Omental fat pad (tissue), 4 donors: ENCODE results near the gene F2RL2. TPM values are rescaled to one million over a fixed set of nuclear protein-coding genes. Genes with fewer than 3 reads are reported as not detected.

Experiments
- ATAC-seq: fragments of 150-250 bp; one replicate; pipeline ENCODE4 v1.9.1; 2016; ENCODE audit warnings: mild to moderate bottlenecking, moderate library complexity; ENCODE audit not compliant: low FRiP score
- DNase-seq: peaks from one replicate; pipeline ENCODE4 v3.0.0-alpha.2; 2019; ENCODE audit warnings: low spot score
- total RNA-seq, 4 donors: library from RNA; depleted of rRNA; stranded (reverse); fragments of >200 nt; gene quantifications; one replicate each; pipeline ENCODE4 v1.1.0, GENCODE V29; 2016
- TF ChIP-seq, protein P1 (sequence below), 3 donors: fragments of 450-650 bp; IDR thresholded peaks; one replicate each; pipeline ENCODE4 v1.5.1; 2016 to 2017; ENCODE audit warnings: antibody characterized with exemption in 3 of 3, mild to moderate bottlenecking in 3 of 3, moderate library complexity in 2 of 3

The F2RL2 gene
- total RNA-seq, 4 donors from 2014 or later: 0.28 to 0.63 TPM; not detected in 2

DNA sequence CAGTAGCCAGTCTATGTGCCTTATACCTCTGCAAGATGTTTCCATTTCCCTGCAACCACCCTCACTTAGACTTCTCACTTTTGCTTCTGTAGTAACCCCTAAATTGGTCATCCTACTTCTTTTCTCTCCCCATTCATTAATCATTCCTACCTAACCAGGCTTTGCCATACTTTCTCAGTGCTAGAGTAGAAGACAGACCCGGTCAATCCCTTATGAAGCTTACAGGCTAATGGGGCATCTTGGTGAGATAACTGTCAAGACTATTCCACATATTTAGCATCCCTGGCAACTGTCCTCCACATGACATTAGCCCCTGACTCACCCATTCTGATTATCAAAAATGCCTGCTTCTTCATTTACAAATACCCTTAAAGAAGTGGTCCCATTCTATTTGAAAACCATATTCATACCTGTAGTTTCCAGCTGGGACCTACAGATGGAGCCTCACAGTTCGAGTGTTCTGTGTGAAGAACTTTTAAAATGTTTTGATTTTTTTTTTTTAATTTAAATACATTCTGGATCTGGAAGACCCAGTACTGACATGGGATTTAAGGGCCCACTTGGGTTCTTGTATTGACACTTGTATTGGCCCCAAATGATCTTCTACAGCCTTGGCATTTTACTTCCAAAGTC, 21.0 kb downstream of the F2RL2 start:
- TF ChIP-seq, protein P1, sequence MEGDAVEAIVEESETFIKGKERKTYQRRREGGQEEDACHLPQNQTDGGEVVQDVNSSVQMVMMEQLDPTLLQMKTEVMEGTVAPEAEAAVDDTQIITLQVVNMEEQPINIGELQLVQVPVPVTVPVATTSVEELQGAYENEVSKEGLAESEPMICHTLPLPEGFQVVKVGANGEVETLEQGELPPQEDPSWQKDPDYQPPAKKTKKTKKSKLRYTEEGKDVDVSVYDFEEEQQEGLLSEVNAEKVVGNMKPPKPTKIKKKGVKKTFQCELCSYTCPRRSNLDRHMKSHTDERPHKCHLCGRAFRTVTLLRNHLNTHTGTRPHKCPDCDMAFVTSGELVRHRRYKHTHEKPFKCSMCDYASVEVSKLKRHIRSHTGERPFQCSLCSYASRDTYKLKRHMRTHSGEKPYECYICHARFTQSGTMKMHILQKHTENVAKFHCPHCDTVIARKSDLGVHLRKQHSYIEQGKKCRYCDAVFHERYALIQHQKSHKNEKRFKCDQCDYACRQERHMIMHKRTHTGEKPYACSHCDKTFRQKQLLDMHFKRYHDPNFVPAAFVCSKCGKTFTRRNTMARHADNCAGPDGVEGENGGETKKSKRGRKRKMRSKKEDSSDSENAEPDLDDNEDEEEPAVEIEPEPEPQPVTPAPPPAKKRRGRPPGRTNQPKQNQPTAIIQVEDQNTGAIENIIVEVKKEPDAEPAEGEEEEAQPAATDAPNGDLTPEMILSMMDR (IDR thresholded peaks at IDR 0.05): no peak
- DNase-seq (no peak), ATAC-seq (no peak)

DNA sequence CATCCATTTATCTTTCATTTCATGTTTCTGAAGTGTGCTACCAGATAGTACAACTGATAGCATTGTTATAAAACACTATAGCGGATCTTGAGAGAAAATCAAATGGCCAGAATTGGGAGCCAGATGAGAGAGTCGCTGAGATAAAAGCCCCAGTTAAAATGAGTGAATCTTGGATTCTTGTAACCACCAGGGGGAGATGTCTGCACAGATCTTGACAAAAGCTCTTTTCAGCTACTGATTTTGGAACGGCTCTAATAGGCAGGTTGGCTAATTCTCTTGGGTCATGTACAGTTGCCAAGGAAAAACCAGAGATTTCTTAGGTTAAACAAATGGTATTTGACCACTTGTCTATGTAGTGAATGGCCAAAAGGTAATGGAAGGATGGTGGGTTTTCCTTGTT, 21.7 kb downstream of the F2RL2 start:
- ATAC-seq (peak; percentile 71), DNase-seq (no peak)
- TF ChIP-seq, protein P1 (IDR thresholded peaks at IDR 0.05): peak in 1 of 3 donors; percentile 55

DNA sequence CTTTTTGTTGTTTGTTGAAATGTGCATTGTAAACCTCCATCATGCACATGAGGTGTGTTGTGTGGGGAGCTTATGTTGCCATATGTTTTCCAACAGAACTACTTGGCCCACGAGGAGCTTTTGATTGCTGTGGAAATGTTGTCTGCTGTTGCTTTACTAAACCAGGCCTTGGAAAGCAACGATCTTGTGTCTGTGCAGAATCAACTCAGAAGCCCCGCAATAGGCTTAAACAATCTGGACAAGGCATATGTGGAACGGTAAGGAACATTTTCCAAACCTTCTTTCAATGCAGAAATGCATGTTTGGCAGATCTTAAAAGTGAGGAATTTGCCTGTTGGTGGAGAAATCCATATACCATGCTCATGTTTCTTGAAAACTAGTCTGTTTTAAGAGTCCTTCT, 22.5 kb downstream of the F2RL2 start:
- TF ChIP-seq, protein P1 (IDR thresholded peaks at IDR 0.05): no peak
- DNase-seq: no peak

DNA sequence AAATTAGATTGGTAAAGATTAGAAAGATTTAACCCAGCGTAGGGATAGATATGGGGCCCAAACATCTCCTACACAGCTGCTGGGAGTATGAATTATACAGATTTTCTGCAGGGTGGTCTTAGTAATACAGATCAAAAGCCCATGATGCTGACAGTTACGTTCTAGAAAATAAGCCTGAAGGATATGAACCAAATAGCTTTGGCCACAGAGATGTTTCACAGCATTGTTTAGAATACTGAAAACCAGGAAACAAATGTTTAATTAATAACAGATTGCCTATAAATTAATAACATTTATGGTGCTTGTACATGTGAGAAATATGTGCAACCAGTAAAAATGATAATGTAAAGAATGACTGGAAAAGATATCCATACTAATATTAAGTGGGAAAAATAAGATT, 24.7 kb downstream of the F2RL2 start:
- TF ChIP-seq, protein P1 (IDR thresholded peaks at IDR 0.05): no peak
- no peak for ATAC-seq

More for the DNA sequence above, 22.5 kb downstream of the F2RL2 start:
- no peak for ATAC-seq

DNA sequence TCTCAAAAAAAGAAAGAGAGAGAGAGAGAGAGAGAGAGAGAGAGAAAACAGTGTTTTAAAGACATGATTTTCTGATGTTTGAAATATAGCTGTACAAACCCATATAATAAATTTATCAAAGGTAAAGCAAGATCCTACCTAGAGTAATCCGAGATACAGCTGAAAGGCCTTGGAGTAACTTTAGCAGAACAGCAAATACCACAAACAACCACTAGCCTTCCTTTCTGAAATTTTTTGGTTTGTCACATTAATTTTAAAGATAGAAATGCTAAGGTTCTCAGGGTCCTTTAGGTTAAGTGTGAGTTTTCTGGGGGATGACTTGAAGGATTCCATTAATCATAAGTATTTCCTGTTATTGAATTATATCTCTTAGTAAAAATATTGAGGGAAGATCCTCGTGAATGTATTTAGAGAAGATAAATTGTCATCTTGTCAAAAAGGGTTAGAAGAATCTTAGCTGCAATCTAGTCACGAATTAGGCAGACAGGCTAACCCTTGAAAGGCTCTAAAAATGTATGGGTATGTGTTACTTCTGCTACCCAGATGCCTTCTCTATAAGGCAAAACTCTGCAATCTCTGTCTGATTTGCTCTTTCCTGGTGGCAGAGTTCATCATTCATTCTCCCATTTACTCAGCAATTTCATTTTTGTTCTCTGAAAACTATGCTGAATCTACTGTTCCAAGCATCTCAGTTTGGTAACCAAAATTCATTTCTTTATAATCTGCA, 27.3 kb downstream of the F2RL2 start:
- ATAC-seq (no peak), DNase-seq (no peak)
- TF ChIP-seq, protein P1 (IDR thresholded peaks at IDR 0.05): no peak

More for the DNA sequence above, 24.7 kb downstream of the F2RL2 start:
- DNase-seq: no peak

DNA sequence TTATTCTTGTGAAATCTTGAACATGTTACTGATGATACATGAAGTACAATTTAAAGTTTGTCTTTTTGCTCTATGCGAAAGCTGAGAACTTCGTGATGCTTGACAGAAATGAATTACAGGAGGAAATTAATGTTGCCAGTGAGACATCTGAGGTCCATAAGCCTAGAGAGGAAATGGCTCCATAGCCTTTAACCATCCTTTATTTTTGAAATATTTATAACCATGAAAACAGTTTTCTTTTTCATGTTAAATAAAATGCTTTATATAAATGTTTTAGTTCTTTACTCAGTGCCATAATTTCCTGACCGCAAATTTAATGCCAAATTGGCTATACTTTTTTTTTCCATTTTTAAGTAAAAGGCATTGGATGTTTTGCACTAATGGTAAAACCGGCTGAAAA, 29.1 kb downstream of the F2RL2 start:
- DNase-seq: no peak
- ATAC-seq: no peak
- TF ChIP-seq, protein P1 (IDR thresholded peaks at IDR 0.05): no peak

DNA sequence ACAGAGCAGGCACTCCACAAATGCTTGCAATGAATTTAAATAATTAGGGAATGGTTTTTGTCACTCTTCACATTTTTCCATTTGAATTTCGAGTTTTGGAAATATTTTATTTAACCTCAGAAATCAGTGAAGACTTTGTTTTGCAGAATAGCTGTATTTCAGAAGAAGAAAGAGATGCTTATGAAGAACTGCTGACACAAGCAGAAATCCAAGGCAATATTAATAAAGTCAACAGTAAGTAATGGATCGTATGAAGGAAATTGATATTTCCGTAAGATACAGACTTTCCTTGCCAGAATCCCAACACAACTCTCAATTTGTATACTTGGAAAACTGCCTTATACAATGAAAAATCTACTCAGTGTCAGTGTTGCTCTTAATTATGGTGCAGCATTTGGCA, 30.5 kb downstream of the F2RL2 start:
- TF ChIP-seq, protein P1 (IDR thresholded peaks at IDR 0.05): no peak
- no peak for ATAC-seq

More for the DNA sequence above, 30.5 kb downstream of the F2RL2 start:
- DNase-seq: no peak
